A172 (cell line): ENCODE measurements around the gene ZIC1. TPM values are rescaled to one million over a fixed set of nuclear protein-coding genes. Genes with fewer than 3 reads are reported as not detected.

Experiments
- DNase-seq: peaks from one replicate; pipeline ENCODE4 v3.0.0-alpha.2; 2015; ENCODE audit warnings: low spot score
- total RNA-seq: library from RNA; depleted of rRNA; stranded (reverse); fragments of >200 nt; shearing (Covaris generic); gene quantifications from 2 replicates; pipeline ENCODE4 v1.2.3, GENCODE V29; 2014; rRNA removed

ZIC1 gene
- total RNA-seq, 1 experiment from 2014 or later = 18.9 TPM

- DNase-seq = no peak
Measured at GRCh38 chr3:147422601-147423536, 13.7 kb downstream of the ZIC1 start.

- DNase-seq = no peak
Measured at GRCh38 chr3:147423537-147423797, 14.3 kb downstream of the ZIC1 start.

GRCh38 chr3:147423798-147424580, 14.8 kb downstream of the ZIC1 start:
- no peak for DNase-seq

- DNase-seq = no peak
Measured at GRCh38 chr3:147424581-147425387, 15.6 kb downstream of the ZIC1 start.

GRCh38 chr3:147425388-147425850, 16.3 kb downstream of the ZIC1 start:
- DNase-seq = no peak

GRCh38 chr3:147426931-147427330, 17.8 kb downstream of the ZIC1 start:
- no peak for DNase-seq

GRCh38 chr3:147427746-147428145, 18.6 kb downstream of the ZIC1 start:
- DNase-seq = no peak

- no peak for DNase-seq
Measured at GRCh38 chr3:147428326-147428725, 19.2 kb downstream of the ZIC1 start.

GRCh38 chr3:147428754-147429153, 19.6 kb downstream of the ZIC1 start:
- DNase-seq = no peak

- no peak for DNase-seq
Measured at GRCh38 chr3:147431751-147432150, 22.6 kb downstream of the ZIC1 start.

GRCh38 chr3:147447224-147447623, 38.1 kb downstream of the ZIC1 start:
- DNase-seq = no peak

GRCh38 chr3:147449669-147450068, 40.5 kb downstream of the ZIC1 start:
- DNase-seq = no peak

GRCh38 chr3:147458995-147459704, 50.0 kb downstream of the ZIC1 start:
- no peak for DNase-seq

GRCh38 chr3:147462856-147463255, 53.7 kb downstream of the ZIC1 start:
- DNase-seq = no peak

Other genes with a start within 250 kb of the ZIC1 start
- 1.4 and 5.2 TPM in 2 replicates for gene ZIC4, start 2.8 kb upstream of the ZIC1 start, total RNA-seq